IMR-90 (cell line): ENCODE results near the gene ACTA2. TPM values are rescaled to one million over a fixed set of nuclear protein-coding genes. Genes with fewer than 3 reads are reported as not detected.

Experiments
- ATAC-seq: fragments of 200-7000 bp; cut with Tn5 transposase; 2 replicates; pipeline ENCODE4 v1.9.1; 2020; ENCODE audit warnings: low read depth, mild to moderate bottlenecking, moderate library complexity
- BruUV-seq: library from RNA; stranded (reverse); fragments of 400-500 nt; replicated peaks from 2 replicates; lab custom pipeline; 2021; lab: Mats Ljungman, UMichigan
- CTCF ChIA-PET: fragments of 300-600 bp; formaldehyde crosslinking; extraction: SDS; loops from one replicate; lab custom pipeline; 2021; ENCODE audit warnings: antibody characterized with exemption; lab: Yijun Ruan, JAX
- POLR2A ChIA-PET: fragments of 300-600 bp; sonication (Branson Sonifier 250); formaldehyde crosslinking; loops from one replicate; lab custom pipeline; 2022; ENCODE audit warnings: antibody characterized with exemption; ENCODE audit not compliant: unreplicated experiment; lab: Charles Lee
- DNase-seq: peaks from one replicate; pipeline ENCODE4 v3.0.0; 2013
- H2AFZ ChIP-seq: replicated peaks from 2 replicates; pipeline ENCODE3; 2013; ENCODE audit warnings: low read length, mild to moderate bottlenecking; ENCODE audit not compliant: poor library complexity
- H2AK5ac ChIP-seq: 2 replicates; pipeline ENCODE4 v1.6.1; 2013; ENCODE audit warnings: low read depth, low read length, inconsistent platforms
- H2AK9ac ChIP-seq: replicated peaks from 2 replicates; pipeline ENCODE3; 2013; ENCODE audit warnings: mild to moderate bottlenecking, low read depth, low read length, moderate library complexity; ENCODE audit not compliant: poor library complexity
- H2BK120ac ChIP-seq: 2 replicates; pipeline ENCODE4 v1.6.1; 2013; ENCODE audit warnings: low read depth, low read length, inconsistent platforms
- H2BK15ac ChIP-seq: 3 replicates; pipeline ENCODE4 v1.6.1; 2013; ENCODE audit warnings: low read depth, low read length, inconsistent platforms
- H2BK20ac ChIP-seq: 2 replicates; pipeline ENCODE4 v1.6.1; 2013; ENCODE audit warnings: low read depth, mild to moderate bottlenecking, inconsistent platforms, low read length, moderate library complexity
- H2BK5ac ChIP-seq: 2 replicates; pipeline ENCODE4 v1.6.1; 2013; ENCODE audit warnings: mild to moderate bottlenecking, low read depth, low read length, inconsistent platforms; ENCODE audit not compliant: poor library complexity, severe bottlenecking
- H3K14ac ChIP-seq: replicated peaks from 2 replicates; pipeline ENCODE4 v1.6.1; 2013; ENCODE audit warnings: low read depth, low read length, inconsistent platforms
- H3K18ac ChIP-seq: 2 replicates; pipeline ENCODE4 v1.6.1; 2013; ENCODE audit warnings: low read depth, low read length, control low read depth
- H3K23ac ChIP-seq: 2 replicates; pipeline ENCODE4 v1.6.1; 2013; ENCODE audit warnings: low read depth, low read length, inconsistent platforms
- H3K27ac ChIP-seq: 2 replicates; pipeline ENCODE4 v1.5.1; 2013; ENCODE audit warnings: mild to moderate bottlenecking, control low read depth, low read length; ENCODE audit not compliant: insufficient read depth
- H3K27me3 ChIP-seq: 2 replicates; pipeline ENCODE4 v1.6.1; 2013; ENCODE audit warnings: low read length; ENCODE audit not compliant: control insufficient read depth, insufficient read depth
- H3K36me3 ChIP-seq: 2 replicates; pipeline ENCODE4 v1.6.1; 2013; ENCODE audit warnings: low read length, mixed read lengths; ENCODE audit not compliant: control insufficient read depth, insufficient read depth
- H3K4ac ChIP-seq: 2 replicates; pipeline ENCODE4 v1.6.1; 2013; ENCODE audit warnings: low read depth, low read length, inconsistent platforms
- H3K4me1 ChIP-seq: 2 replicates; pipeline ENCODE4 v1.6.1; 2013; ENCODE audit warnings: low read length, mixed read lengths; ENCODE audit not compliant: control insufficient read depth, insufficient read depth
- H3K4me2 ChIP-seq: 2 replicates; pipeline ENCODE4 v1.6.1; 2013; ENCODE audit warnings: low read depth, mild to moderate bottlenecking, control low read depth, low read length, moderate library complexity
- H3K4me3 ChIP-seq: 2 replicates; pipeline ENCODE4 v1.5.1; 2013; ENCODE audit warnings: low read depth, mild to moderate bottlenecking, control low read depth, low read length, moderate library complexity; ENCODE audit not compliant: insufficient read depth
- H3K56ac ChIP-seq: 2 replicates; pipeline ENCODE4 v1.6.1; 2013; ENCODE audit warnings: low read length, inconsistent platforms; ENCODE audit not compliant: insufficient read depth; ENCODE audit errors: extremely low read depth
- H3K79me1 ChIP-seq, 2 experiments: 2 replicates each; pipeline ENCODE4 v1.6.1; 2013; ENCODE audit warnings: low read length in 2 of 2, inconsistent platforms in 1 of 2, low read depth in 1 of 2
- H3K9ac ChIP-seq: 2 replicates; pipeline ENCODE4 v1.6.1; 2013; ENCODE audit warnings: low read depth, low read length, control low read depth
- H3K9me1 ChIP-seq: 2 replicates; pipeline ENCODE4 v1.6.1; 2013; ENCODE audit warnings: low read length, inconsistent platforms; ENCODE audit not compliant: insufficient read depth
- H3K9me3 ChIP-seq: 2 replicates; pipeline ENCODE4 v1.6.1; 2013; ENCODE audit warnings: low read length; ENCODE audit not compliant: control insufficient read depth, insufficient read depth
- H4K20me1 ChIP-seq: 2 replicates; pipeline ENCODE4 v1.6.1; 2013; ENCODE audit warnings: low read length, inconsistent platforms; ENCODE audit not compliant: insufficient read depth
- H4K5ac ChIP-seq: 2 replicates; pipeline ENCODE4 v1.6.1; 2013; ENCODE audit warnings: mild to moderate bottlenecking, low read depth, low read length, control low read depth
- H4K8ac ChIP-seq, 2 experiments: 2 replicates each; pipeline ENCODE4 v1.6.1; 2013; ENCODE audit warnings: low read depth in 2 of 2, low read length in 2 of 2, control low read depth in 1 of 2, inconsistent platforms in 1 of 2
- H4K91ac ChIP-seq: 2 replicates; pipeline ENCODE4 v1.6.1; 2013; ENCODE audit warnings: low read depth, low read length, inconsistent platforms; ENCODE audit not compliant: insufficient read depth
- MAFK ChIP-seq: IDR thresholded peaks from 2 replicates; pipeline ENCODE4 v1.6.1; 2012; ENCODE audit warnings: low read depth, low read length, improper control_type of control experiment
- RFX5 ChIP-seq: IDR thresholded peaks from 2 replicates; pipeline ENCODE4 v1.8.0; 2012; ENCODE audit warnings: low read depth, mild to moderate bottlenecking, low read length, moderate library complexity
- USF2 ChIP-seq: fragments of 150-350 bp; IDR thresholded peaks from 2 replicates; pipeline ENCODE4 v1.6.1; 2017; ENCODE audit warnings: mild to moderate bottlenecking, antibody characterized with exemption, low read length, low read depth
- WGBS, 2 experiments: methylation state at CpG; one replicate each; pipeline versions ENCODE4 v1.1.5 to v1.1.7; 2013; ENCODE audit warnings: missing lambda C conversion rate in 2 of 2; ENCODE audit not compliant: insufficient read length in 1 of 2; ENCODE audit errors: extremely low coverage in 2 of 2; 5-methylcytosine and 5-hydroxymethylcytosine counted together
- dilution Hi-C: fragments of 300-500 bp; cut with HindIII; formaldehyde crosslinking; loops from one replicate; pipeline ENCODE4 v1.14.3; 2018; ENCODE audit warnings: low sequenced_read_pairs; ENCODE audit not compliant: unreplicated experiment
- in situ Hi-C: fragments of 300-500 bp; cut with MboI; formaldehyde crosslinking; loops from 3 replicates; pipeline ENCODE4 v1.14.3; 2019; ENCODE audit warnings: low sequenced_read_pairs, inconsistent platforms, mixed read lengths
- intact Hi-C: fragments of 100-400 bp; cut with micrococcal nuclease; formaldehyde crosslinking; loops from 2 replicates; pipeline ENCODE4 v1.10.0; 2022
- polyA plus RNA-seq, 3 experiments: library from polyadenylated mRNA; depleted of rRNA; stranded (reverse); fragments of >200 nt; gene quantifications; 2 replicates each; pipeline ENCODE4 v1.2.3, GENCODE V29; 2012; ENCODE audit warnings: low replicate concordance in 1 of 3
- total RNA-seq: library from RNA; depleted of rRNA; stranded (reverse); fragments of >200 nt; gene quantifications from 2 replicates; pipeline ENCODE4 v1.2.3, GENCODE V29; 2012

ACTA2 gene
- total and polyA plus RNA-seq, 2 of the 4 experiments (the other 2 are of a cell fraction), result 978 to 1,235 TPM

- DNase-seq, result peak; percentile 76
- no peaks in the 10 kb centered on the region for H3K27me3 ChIP-seq
- TF ChIP-seq USF2, result no peak
- no peak for TF ChIP-seq RFX5
- TF ChIP-seq MAFK, result 0 out of 2 replicates have a peak, but pooled peaks have one; percentile 10
- no peak overlapping the region for H2AFZ ChIP-seq
- H3K4me3 ChIP-seq, result no peak overlapping the region
- no peak overlapping the region for H3K27ac ChIP-seq
- no peak overlapping the region; the same call in 2 of the 3 replicates for H2BK15ac ChIP-seq
- ChIA-PET POLR2A (interaction anchor here (1.1 kb wide), 1 partner anchor 30 kb away, joined by 3 read pairs; no protein-coding TSS in a partner anchor), CTCF (interaction anchor here (1.4 kb wide), 1 partner anchor 8 kb away, joined by 6 read pairs; no protein-coding TSS in a partner anchor)
- no peak overlapping the region for H2AK9ac ChIP-seq
- dilution Hi-C loops, result no loop called here
- H3K79me1 ChIP-seq, result peaks cover 24 to 51% of the 10 kb centered on the region in 2 experiments
- in situ Hi-C loops, result no loop called here
- H4K5ac ChIP-seq, result no peak overlapping the region
- peak overlapping the region; percentile 11; the same call in 1 of the 2 replicates for H3K23ac ChIP-seq
- H3K9ac ChIP-seq, result no peak overlapping the region
- no peak overlapping the region for H3K56ac ChIP-seq
- H3K4me2 ChIP-seq, result no peak overlapping the region; the same call in 1 of the 2 replicates
- WGBS, 2 experiments, result 0% methylated on average over 2 of the region's 5 CpGs; no CpG with 5 or more reads in 1 of the 2 experiments
- no peak overlapping the region for H3K18ac ChIP-seq
- H3K9me3 ChIP-seq, result no peaks in the 10 kb centered on the region
- 0 out of 2 replicates have a peak, but pooled peaks cover 3% of the 10 kb centered on the region for H4K20me1 ChIP-seq
- peak; percentile 40 for ATAC-seq
- intact Hi-C loops, result no loop called here
- no peak overlapping the region for H2BK120ac ChIP-seq
- no peak overlapping the region for H2AK5ac ChIP-seq
- no TSS peak for BruUV-seq
- H3K36me3 ChIP-seq, result no peaks in the 10 kb centered on the region; the same call in 1 of the 2 replicates
- H3K14ac ChIP-seq, result no peak overlapping the region
- H2BK5ac ChIP-seq, result no peak overlapping the region
- H3K4ac ChIP-seq, result no peak overlapping the region
- H3K9me1 ChIP-seq, result peaks cover 10% of the 10 kb centered on the region; the same call in 1 of the 2 replicates
- no peak overlapping the region for H4K91ac ChIP-seq
- H3K4me1 ChIP-seq, result peaks cover 6% of the 10 kb centered on the region
- no peak overlapping the region for H2BK20ac ChIP-seq
- peak overlapping the region in 1 of 2 experiments; percentile 44; a peak in 1 of 4 replicates for H4K8ac ChIP-seq
Observed at GRCh38 chr10:88979153-88979562, 26.6 kb upstream of the ACTA2 start.
